ENCODE measurements around the gene OR6K6. TPM values are rescaled to one million over a fixed set of nuclear protein-coding genes. Genes with fewer than 3 reads are reported as not detected.

Gene OR6K6
- polyA plus RNA-seq, 1 donor (not counting 4 experiments of a cell fraction or from before 2014, with no cell fraction given) = not detected

DNA sequence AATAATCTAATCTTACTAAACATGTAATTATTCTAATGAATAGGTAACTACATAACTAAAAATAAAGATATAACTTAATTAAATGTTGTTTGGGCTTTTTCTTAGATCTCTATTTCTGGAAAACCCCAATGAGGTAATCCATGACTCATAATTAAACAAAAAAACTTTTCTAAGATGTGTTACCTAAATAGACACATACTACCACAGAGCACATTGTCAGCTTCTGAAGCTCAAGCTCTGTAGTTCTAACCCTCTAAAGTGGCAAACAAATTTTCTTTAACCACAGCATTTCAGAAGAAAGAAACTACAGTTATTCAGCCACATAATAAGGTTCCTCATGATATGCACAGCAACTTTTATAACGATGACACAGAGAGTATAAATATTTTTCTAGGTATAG lies 38.2 kb upstream of the OR6K6 start:
- Histone ChIP-seq H2AFZ (ENCODE audit: control insufficient read depth, low read length) (no peak overlapping the region), H3K4me2 (ENCODE audit: control insufficient read depth, extremely low read depth, insufficient read depth, low read depth, low read length) (no peak overlapping the region), H3K36me3 (ENCODE audit: control insufficient read depth in 2 of 2, extremely low read depth in 1 of 2, insufficient read depth in 2 of 2, low read length in 2 of 2) (no peaks in the 10 kb centered on the region), H3K4me3 (ENCODE audit: control insufficient read depth in 2 of 3, extremely low read depth in 1 of 3, insufficient read depth in 2 of 3, low read depth in 1 of 3, low read length in 3 of 3) (no peak overlapping the region), H3K79me2 (ENCODE audit: control insufficient read depth, insufficient read depth, low read length) (no peaks in the 10 kb centered on the region), H4K20me1 (ENCODE audit: control insufficient read depth, extremely low read depth, insufficient read depth, low read length) (no peaks in the 10 kb centered on the region), H3K9me3 (ENCODE audit: control insufficient read depth, low read depth, low read length) (no peaks in the 10 kb centered on the region), H3K4me1 (ENCODE audit: control insufficient read depth, extremely low read depth, insufficient read depth, low read length) (no peaks in the 10 kb centered on the region), H3K9ac (ENCODE audit: control insufficient read depth, extremely low read depth, insufficient read depth, low read length) (no peak overlapping the region), H3K27me3 (ENCODE audit: control insufficient read depth, extremely low read depth, insufficient read depth, low read length) (no peaks in the 10 kb centered on the region), H3K9me1 (ENCODE audit: control insufficient read depth, extremely low read depth, insufficient read depth, low read length) (no peaks in the 10 kb centered on the region), H3K27ac (ENCODE audit: control insufficient read depth, insufficient read depth, low read length) (no peak overlapping the region)
- FAIRE-seq = no peak
- dilution Hi-C loops (cut with MboI; ENCODE audit: extremely low pct_ligation_motif_present, low sequenced_read_pairs) = no loop called here
- DNase-seq (ENCODE audit: low read depth, low spot score) = no peak
- no peak for TF ChIP-seq EZH2 (IDR thresholded peaks at IDR 0.05; ENCODE audit: low read length)
- TF ChIP-seq, protein P1, sequence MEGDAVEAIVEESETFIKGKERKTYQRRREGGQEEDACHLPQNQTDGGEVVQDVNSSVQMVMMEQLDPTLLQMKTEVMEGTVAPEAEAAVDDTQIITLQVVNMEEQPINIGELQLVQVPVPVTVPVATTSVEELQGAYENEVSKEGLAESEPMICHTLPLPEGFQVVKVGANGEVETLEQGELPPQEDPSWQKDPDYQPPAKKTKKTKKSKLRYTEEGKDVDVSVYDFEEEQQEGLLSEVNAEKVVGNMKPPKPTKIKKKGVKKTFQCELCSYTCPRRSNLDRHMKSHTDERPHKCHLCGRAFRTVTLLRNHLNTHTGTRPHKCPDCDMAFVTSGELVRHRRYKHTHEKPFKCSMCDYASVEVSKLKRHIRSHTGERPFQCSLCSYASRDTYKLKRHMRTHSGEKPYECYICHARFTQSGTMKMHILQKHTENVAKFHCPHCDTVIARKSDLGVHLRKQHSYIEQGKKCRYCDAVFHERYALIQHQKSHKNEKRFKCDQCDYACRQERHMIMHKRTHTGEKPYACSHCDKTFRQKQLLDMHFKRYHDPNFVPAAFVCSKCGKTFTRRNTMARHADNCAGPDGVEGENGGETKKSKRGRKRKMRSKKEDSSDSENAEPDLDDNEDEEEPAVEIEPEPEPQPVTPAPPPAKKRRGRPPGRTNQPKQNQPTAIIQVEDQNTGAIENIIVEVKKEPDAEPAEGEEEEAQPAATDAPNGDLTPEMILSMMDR (optimal IDR thresholded peaks at IDR 0.05 in 1 of 3, IDR thresholded peaks at IDR 0.05 in 1 of 3, conservative IDR thresholded peaks at IDR 0.05 in 1 of 3; ENCODE audit: extremely low read depth in 1 of 3, insufficient read depth in 2 of 3, low read length in 3 of 3) = no peak

DNA sequence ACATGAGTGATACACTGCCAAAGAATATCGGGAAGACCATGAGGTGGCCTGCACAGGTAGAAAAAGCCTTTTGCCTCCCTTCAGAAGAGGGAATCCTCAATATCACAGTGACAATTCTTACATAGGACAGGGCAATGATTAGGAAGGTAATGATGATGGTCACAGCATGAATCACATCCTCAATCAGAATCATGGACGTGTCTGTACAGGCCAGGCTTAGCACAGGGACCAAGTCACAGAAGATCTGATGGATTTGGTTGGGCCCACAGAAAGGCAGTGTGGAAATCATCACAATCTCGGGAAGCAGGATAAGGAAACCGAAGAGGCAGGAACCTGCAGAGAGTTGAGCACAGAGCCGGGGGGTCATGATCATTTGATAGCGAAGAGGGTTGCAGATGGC lies 37.2 kb upstream of the OR6K6 start:
- DNase-seq (ENCODE audit: low read depth, low spot score) (no peak), FAIRE-seq (no peak)
- H3K79me2 ChIP-seq (ENCODE audit: control insufficient read depth, insufficient read depth, low read length) = no peaks in the 10 kb centered on the region
- no peaks in the 10 kb centered on the region for H3K9me1 ChIP-seq (ENCODE audit: control insufficient read depth, extremely low read depth, insufficient read depth, low read length)
- H3K27me3 ChIP-seq (ENCODE audit: control insufficient read depth, extremely low read depth, insufficient read depth, low read length) = no peaks in the 10 kb centered on the region
- no peaks in the 10 kb centered on the region for H4K20me1 ChIP-seq (ENCODE audit: control insufficient read depth, extremely low read depth, insufficient read depth, low read length)
- no peaks in the 10 kb centered on the region for H3K4me1 ChIP-seq (ENCODE audit: control insufficient read depth, extremely low read depth, insufficient read depth, low read length)
- no peak overlapping the region for H3K4me2 ChIP-seq (ENCODE audit: control insufficient read depth, extremely low read depth, insufficient read depth, low read depth, low read length)
- dilution Hi-C loops (cut with MboI; ENCODE audit: extremely low pct_ligation_motif_present, low sequenced_read_pairs) = no loop called here
- H2AFZ ChIP-seq (ENCODE audit: control insufficient read depth, low read length) = no peak overlapping the region
- no peak overlapping the region for H3K9ac ChIP-seq (ENCODE audit: control insufficient read depth, extremely low read depth, insufficient read depth, low read length)
- no peaks in the 10 kb centered on the region for H3K36me3 ChIP-seq (ENCODE audit: control insufficient read depth in 2 of 2, extremely low read depth in 1 of 2, insufficient read depth in 2 of 2, low read length in 2 of 2)
- no peak for TF ChIP-seq EZH2 (IDR thresholded peaks at IDR 0.05; ENCODE audit: low read length)
- TF ChIP-seq, protein P1 (optimal IDR thresholded peaks at IDR 0.05 in 1 of 3, IDR thresholded peaks at IDR 0.05 in 1 of 3, conservative IDR thresholded peaks at IDR 0.05 in 1 of 3; ENCODE audit: extremely low read depth in 1 of 3, insufficient read depth in 2 of 3, low read length in 3 of 3) = no peak
- H3K9me3 ChIP-seq (ENCODE audit: control insufficient read depth, low read depth, low read length) = no peaks in the 10 kb centered on the region
- H3K27ac ChIP-seq (ENCODE audit: control insufficient read depth, insufficient read depth, low read length) = no peak overlapping the region
- no peak overlapping the region for H3K4me3 ChIP-seq (ENCODE audit: control insufficient read depth in 2 of 3, extremely low read depth in 1 of 3, insufficient read depth in 2 of 3, low read depth in 1 of 3, low read length in 3 of 3)
